HG02678 (cell line): Measurements from ENCODE around the gene GABBR1.
"Not testable (repeated sequence)": the region's sequence is repeated elsewhere in the genome, so short reads cannot be mapped to it uniquely, and the experiment has no call there.

ENCODE experiments used
- ATAC-seq: cut with Tn5 transposase; IDR thresholded peaks from one replicate; pipeline ENCODE4 v1.9.1; 2021; ENCODE audit warnings: mild to moderate bottlenecking, moderate library complexity; ENCODE audit not compliant: unreplicated experiment

GABBR1 gene

GRCh38 chr6:29632789-29633533 lies at the start of gene GABBR1:
TSS of gene GABBR1 (minus strand) at chr6:29633183. CDS start at chr6:29632385, 798 bp downstream.
- peak; percentile 72 for ATAC-seq

- no peak for ATAC-seq
Observed at GRCh38 chr6:29681811-29682210, 48.8 kb upstream of the GABBR1 start.

- no peak for ATAC-seq
Observed at GRCh38 chr6:29680904-29681303, 47.9 kb upstream of the GABBR1 start, which contains the start of gene ZFP57. TSS of gene ZFP57 (minus strand) at chr6:29681152. CDS start at chr6:29677003, 4,149 bp downstream.

- ATAC-seq: no peak
Observed at GRCh38 chr6:29680416-29680815, 47.4 kb upstream of the GABBR1 start.

- no peak for ATAC-seq
Observed at GRCh38 chr6:29679962-29680361, 47.0 kb upstream of the GABBR1 start.

GRCh38 chr6:29678114-29678513 lies 45.1 kb upstream of the GABBR1 start:
- no peak for ATAC-seq

GRCh38 chr6:29676981-29677601 lies 44.1 kb upstream of the GABBR1 start:
- ATAC-seq: no peak

- no peak for ATAC-seq
Observed at GRCh38 chr6:29675561-29675960, 42.6 kb upstream of the GABBR1 start.

GRCh38 chr6:29674008-29674407 lies 41.0 kb upstream of the GABBR1 start:
- no peak for ATAC-seq

- ATAC-seq: no peak
Observed at GRCh38 chr6:29673161-29673560, 40.2 kb upstream of the GABBR1 start.

GRCh38 chr6:29672116-29672515 lies 39.1 kb upstream of the GABBR1 start:
- ATAC-seq: not testable (repeated sequence)

- ATAC-seq: no peak
Observed at GRCh38 chr6:29671026-29671425, 38.0 kb upstream of the GABBR1 start.

GRCh38 chr6:29667158-29667557 lies 34.2 kb upstream of the GABBR1 start:
- ATAC-seq: no peak

GRCh38 chr6:29666826-29667130 lies 33.8 kb upstream of the GABBR1 start:
- no peak for ATAC-seq

- ATAC-seq: no peak
Observed at GRCh38 chr6:29665942-29666825, 33.2 kb upstream of the GABBR1 start.

- no peak for ATAC-seq
Observed at GRCh38 chr6:29663300-29664042, 30.5 kb upstream of the GABBR1 start.

- ATAC-seq: not testable (repeated sequence)
Observed at GRCh38 chr6:29661502-29662141, 28.6 kb upstream of the GABBR1 start.

- ATAC-seq: no peak
Observed at GRCh38 chr6:29661071-29661470, 28.1 kb upstream of the GABBR1 start.

- ATAC-seq: no peak
Observed at GRCh38 chr6:29656798-29657197, 23.8 kb upstream of the GABBR1 start, which contains the start of gene MOG. TSS of gene MOG (plus strand) at chr6:29657092. CDS start at chr6:29657210, 118 bp downstream.

- no peak for ATAC-seq
Observed at GRCh38 chr6:29656157-29656556, 23.2 kb upstream of the GABBR1 start.
